ENCODE data around the gene RPRM.
"Not testable (repeated sequence)": the region's sequence is repeated elsewhere in the genome, so short reads cannot be mapped to it uniquely, and the experiment has no call there.

DNA sequence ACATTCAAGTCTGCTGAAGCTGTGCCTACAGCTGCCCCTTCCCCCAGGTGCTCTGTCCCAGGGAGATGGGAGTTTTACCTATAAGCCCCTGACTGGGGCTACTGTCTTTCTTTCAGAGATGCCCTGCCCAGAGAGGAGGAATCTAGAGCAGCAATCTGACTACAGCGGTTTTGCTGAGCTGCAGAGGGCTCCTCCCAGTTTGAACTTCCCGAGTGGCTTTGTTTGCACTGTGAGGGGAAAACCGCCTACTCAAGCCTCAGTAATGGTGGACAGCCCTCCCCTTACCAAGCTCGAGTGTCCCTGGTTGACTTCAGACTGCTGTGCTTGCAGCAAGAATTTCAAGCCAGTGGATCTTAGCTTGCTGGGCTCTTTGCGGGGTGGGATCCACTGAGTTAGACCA, 35.9 kb downstream of the RPRM start:
- TF ChIP-seq POLR2AphosphoS5 (IDR thresholded peaks at IDR 0.05); RAD21 (conservative IDR thresholded peaks at IDR 0.05); EZH2 (IDR thresholded peaks at IDR 0.05; ENCODE audit: borderline replicate concordance, insufficient read depth, low read length, poor library complexity, severe bottlenecking); MXI1 (conservative IDR thresholded peaks at IDR 0.05; ENCODE audit: poor library complexity, severe bottlenecking); EP300 (conservative IDR thresholded peaks at IDR 0.05; ENCODE audit: poor library complexity, severe bottlenecking): not testable (repeated sequence)
- TF ChIP-seq, protein P1, sequence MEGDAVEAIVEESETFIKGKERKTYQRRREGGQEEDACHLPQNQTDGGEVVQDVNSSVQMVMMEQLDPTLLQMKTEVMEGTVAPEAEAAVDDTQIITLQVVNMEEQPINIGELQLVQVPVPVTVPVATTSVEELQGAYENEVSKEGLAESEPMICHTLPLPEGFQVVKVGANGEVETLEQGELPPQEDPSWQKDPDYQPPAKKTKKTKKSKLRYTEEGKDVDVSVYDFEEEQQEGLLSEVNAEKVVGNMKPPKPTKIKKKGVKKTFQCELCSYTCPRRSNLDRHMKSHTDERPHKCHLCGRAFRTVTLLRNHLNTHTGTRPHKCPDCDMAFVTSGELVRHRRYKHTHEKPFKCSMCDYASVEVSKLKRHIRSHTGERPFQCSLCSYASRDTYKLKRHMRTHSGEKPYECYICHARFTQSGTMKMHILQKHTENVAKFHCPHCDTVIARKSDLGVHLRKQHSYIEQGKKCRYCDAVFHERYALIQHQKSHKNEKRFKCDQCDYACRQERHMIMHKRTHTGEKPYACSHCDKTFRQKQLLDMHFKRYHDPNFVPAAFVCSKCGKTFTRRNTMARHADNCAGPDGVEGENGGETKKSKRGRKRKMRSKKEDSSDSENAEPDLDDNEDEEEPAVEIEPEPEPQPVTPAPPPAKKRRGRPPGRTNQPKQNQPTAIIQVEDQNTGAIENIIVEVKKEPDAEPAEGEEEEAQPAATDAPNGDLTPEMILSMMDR (IDR thresholded peaks at IDR 0.05; ENCODE audit: poor library complexity, severe bottlenecking) = not testable (repeated sequence)

All from neural cell (in vitro differentiated cells).